ENCODE data around the gene SFMBT2.
"Not testable (repeated sequence)": the region's sequence is repeated elsewhere in the genome, so short reads cannot be mapped to it uniquely, and the experiment has no call there.

SFMBT2 gene

GRCh38 chr10:7225133-7225532 is 185.7 kb downstream of the SFMBT2 start:
- no peak for DNase-seq (ENCODE audit: low spot score)

- DNase-seq (ENCODE audit: low spot score) = no peak
Observed at GRCh38 chr10:7218968-7219367, 191.9 kb downstream of the SFMBT2 start.

GRCh38 chr10:7212696-7213095 is 198.1 kb downstream of the SFMBT2 start:
- DNase-seq (ENCODE audit: low spot score) = not testable (repeated sequence)

GRCh38 chr10:7211857-7212577 is 198.8 kb downstream of the SFMBT2 start:
- DNase-seq (ENCODE audit: low spot score) = no peak

GRCh38 chr10:7210516-7210915 is 200.3 kb downstream of the SFMBT2 start:
- no peak for DNase-seq (ENCODE audit: low spot score)

- DNase-seq (ENCODE audit: low spot score) = no peak
Observed at GRCh38 chr10:7209458-7209857, 201.4 kb downstream of the SFMBT2 start.

GRCh38 chr10:7206412-7207100 is 204.3 kb downstream of the SFMBT2 start:
- no peak for DNase-seq (ENCODE audit: low spot score)

GRCh38 chr10:7205656-7206055 is 205.2 kb downstream of the SFMBT2 start:
- no peak for DNase-seq (ENCODE audit: low spot score)

- no peak for DNase-seq (ENCODE audit: low spot score)
Observed at GRCh38 chr10:7202793-7203355, 208.0 kb downstream of the SFMBT2 start.

GRCh38 chr10:7199152-7199760 is 211.6 kb downstream of the SFMBT2 start:
- no peak for DNase-seq (ENCODE audit: low spot score)

GRCh38 chr10:7196284-7196683 is 214.6 kb downstream of the SFMBT2 start:
- DNase-seq (ENCODE audit: low spot score) = no peak

GRCh38 chr10:7195118-7195517 is 215.7 kb downstream of the SFMBT2 start:
- DNase-seq (ENCODE audit: low spot score) = no peak

GRCh38 chr10:7194571-7194970 is 216.3 kb downstream of the SFMBT2 start:
- no peak for DNase-seq (ENCODE audit: low spot score)

GRCh38 chr10:7193369-7193768 is 217.5 kb downstream of the SFMBT2 start:
- no peak for DNase-seq (ENCODE audit: low spot score)

GRCh38 chr10:7192831-7193361 is 217.9 kb downstream of the SFMBT2 start:
- DNase-seq (ENCODE audit: low spot score) = no peak

- DNase-seq (ENCODE audit: low spot score) = no peak
Observed at GRCh38 chr10:7192061-7192460, 218.8 kb downstream of the SFMBT2 start.

- DNase-seq (ENCODE audit: low spot score) = not testable (repeated sequence)
Observed at GRCh38 chr10:7190772-7191171, 220.1 kb downstream of the SFMBT2 start.

GRCh38 chr10:7189909-7190308 is 220.9 kb downstream of the SFMBT2 start:
- DNase-seq (ENCODE audit: low spot score) = no peak

- no peak for DNase-seq (ENCODE audit: low spot score)
Observed at GRCh38 chr10:7188456-7189050, 222.3 kb downstream of the SFMBT2 start.

- no peak for DNase-seq (ENCODE audit: low spot score)
Observed at GRCh38 chr10:7186387-7187018, 224.3 kb downstream of the SFMBT2 start.

- no peak for DNase-seq (ENCODE audit: low spot score)
Observed at GRCh38 chr10:7185367-7185690, 225.5 kb downstream of the SFMBT2 start.
